Astrocyte (in vitro differentiated cells and primary cell): ENCODE data around the gene RUBCNL.

Source experiments
- EZH2 ChIP-seq: IDR thresholded peaks from 2 replicates; pipeline ENCODE4 v1.6.1; 2012; ENCODE audit warnings: mild to moderate bottlenecking, low read length, inconsistent platforms; ENCODE audit not compliant: insufficient read depth
- TF ChIP-seq, protein P1 (sequence below): IDR thresholded peaks from 2 replicates; pipeline ENCODE4 v1.5.1; 2011; ENCODE audit warnings: low read depth, mild to moderate bottlenecking, inconsistent platforms, low read length, moderate library complexity; ENCODE audit not compliant: insufficient read depth

GRCh38 chr13:46382224-46382623 is 4.8 kb downstream of the RUBCNL start:
- TF ChIP-seq, protein P1, sequence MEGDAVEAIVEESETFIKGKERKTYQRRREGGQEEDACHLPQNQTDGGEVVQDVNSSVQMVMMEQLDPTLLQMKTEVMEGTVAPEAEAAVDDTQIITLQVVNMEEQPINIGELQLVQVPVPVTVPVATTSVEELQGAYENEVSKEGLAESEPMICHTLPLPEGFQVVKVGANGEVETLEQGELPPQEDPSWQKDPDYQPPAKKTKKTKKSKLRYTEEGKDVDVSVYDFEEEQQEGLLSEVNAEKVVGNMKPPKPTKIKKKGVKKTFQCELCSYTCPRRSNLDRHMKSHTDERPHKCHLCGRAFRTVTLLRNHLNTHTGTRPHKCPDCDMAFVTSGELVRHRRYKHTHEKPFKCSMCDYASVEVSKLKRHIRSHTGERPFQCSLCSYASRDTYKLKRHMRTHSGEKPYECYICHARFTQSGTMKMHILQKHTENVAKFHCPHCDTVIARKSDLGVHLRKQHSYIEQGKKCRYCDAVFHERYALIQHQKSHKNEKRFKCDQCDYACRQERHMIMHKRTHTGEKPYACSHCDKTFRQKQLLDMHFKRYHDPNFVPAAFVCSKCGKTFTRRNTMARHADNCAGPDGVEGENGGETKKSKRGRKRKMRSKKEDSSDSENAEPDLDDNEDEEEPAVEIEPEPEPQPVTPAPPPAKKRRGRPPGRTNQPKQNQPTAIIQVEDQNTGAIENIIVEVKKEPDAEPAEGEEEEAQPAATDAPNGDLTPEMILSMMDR: no peak
- TF ChIP-seq EZH2: no peak
